Upper lobe of left lung (tissue), 6 donors: Measurements from ENCODE around the gene TSPAN17. TPM values are rescaled to one million over a fixed set of nuclear protein-coding genes. Genes with fewer than 3 reads are reported as not detected.

ENCODE experiments used
- ATAC-seq, 2 donors: fragments of 200-7000 bp; cut with Tn5 transposase; one replicate each; pipeline ENCODE4 v1.9.1; 2022; ENCODE audit warnings: mild to moderate bottlenecking in 2 of 2, moderate library complexity in 2 of 2; ENCODE audit not compliant: low FRiP score in 2 of 2
- DNase-seq, 2 donors: peaks; one replicate each; pipeline ENCODE4 v3.0.0-alpha.2; 2019 to 2020
- H3K27ac ChIP-seq, 4 donors: fragments of 200-600 bp; sonication (generic); one replicate each; pipeline ENCODE4 v1.5.1; 2016 to 2019
- H3K27me3 ChIP-seq, 4 donors: fragments of 200-600 bp; sonication (generic); one replicate each; pipeline ENCODE4 v1.5.1; 2017 to 2019
- H3K36me3 ChIP-seq, 4 donors: fragments of 200-600 bp; sonication (generic); one replicate each; pipeline ENCODE4 v1.5.1; 2016 to 2019
- H3K4me1 ChIP-seq, 4 donors: fragments of 200-600 bp; sonication (generic); one replicate each; pipeline ENCODE4 v1.5.1; 2018 to 2019
- H3K4me3 ChIP-seq, 4 donors: fragments of 200-600 bp; sonication (generic); one replicate each; pipeline ENCODE4 v1.5.1; 2017 to 2019; ENCODE audit warnings: mild to moderate bottlenecking in 2 of 4, moderate library complexity in 1 of 4
- H3K9me3 ChIP-seq, 4 donors: fragments of 200-600 bp; sonication (generic); one replicate each; pipeline ENCODE4 v1.5.1; 2018 to 2019
- EP300 ChIP-seq, 4 donors: sonication (generic); formaldehyde crosslinking; IDR thresholded peaks; one replicate each; pipeline ENCODE4 v1.5.1; 2017; ENCODE audit warnings: antibody characterized with exemption in 4 of 4, control low read depth in 2 of 4
- POLR2A ChIP-seq, 4 donors: fragments of 450-650 bp; IDR thresholded peaks; one replicate each; pipeline ENCODE4 v1.5.1; 2016 to 2017; ENCODE audit warnings: antibody characterized with exemption in 4 of 4, mild to moderate bottlenecking in 2 of 4
- POLR2AphosphoS5 ChIP-seq, 2 donors: sonication (generic); formaldehyde crosslinking; IDR thresholded peaks; one replicate each; pipeline ENCODE4 v1.5.1; 2017; ENCODE audit warnings: antibody characterized with exemption in 2 of 2
- WGBS, 2 donors: methylation state at CpG; one replicate each; pipeline ENCODE4 v1.1.5; 2017 to 2018; 5-methylcytosine and 5-hydroxymethylcytosine counted together
- total RNA-seq, 6 donors: library from RNA; depleted of rRNA in 4 of 6; stranded (reverse); fragments of >200 nt in 4 of 6; gene quantifications; one replicate each; pipeline versions ENCODE4 v1.1.0 to v1.2.1, GENCODE V29; 2016 to 2021
- TF ChIP-seq, protein P1 (sequence below), 6 experiments: fragments of 450-650 bp in 4 of 6; fragments of 200-600 bp in 2 of 6; sonication (generic) in 2 of 6; IDR thresholded peaks; one replicate each; pipeline ENCODE4 v1.5.1; 2016 to 2019; ENCODE audit warnings: antibody characterized with exemption in 6 of 6
- donor health status: DM: no; HTN: no; CAD: no; lungs with moderate emphysema.
- donor health status: DM: no; HTN: yes; CAD: no; lungs with severe emphysema.

The TSPAN17 gene
- total RNA-seq, 6 donors from 2014 or later = 20.1 to 36.8 (median 25.6) TPM

DNA sequence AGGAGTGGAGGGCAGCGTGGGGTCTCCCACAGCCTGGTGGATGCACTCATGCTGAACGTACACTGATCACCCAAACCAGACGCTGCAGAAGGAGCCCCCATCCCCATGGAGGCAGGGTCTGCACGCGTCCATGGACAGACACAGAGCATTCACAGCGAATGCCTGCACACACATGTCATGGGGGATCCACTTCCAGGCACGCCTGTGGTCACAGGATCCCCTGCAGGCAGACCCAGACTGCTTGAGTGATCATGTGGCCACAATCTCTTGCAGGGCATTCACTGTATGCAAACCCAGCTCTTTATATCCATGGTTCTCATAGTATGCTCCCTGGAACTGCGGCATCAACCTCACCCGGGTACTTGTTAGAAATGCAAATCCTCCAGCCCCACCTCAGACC is 22.3 kb upstream of the TSPAN17 start:
- ATAC-seq = no peak
- Histone ChIP-seq H3K4me3 (no peak overlapping the region), H3K36me3 (no peaks in the 10 kb centered on the region), H3K4me1 (peaks cover 9 to 16% (median 14%) of the 10 kb centered on the region in 4 donors), H3K27ac (no peak overlapping the region), H3K9me3 (no peaks in the 10 kb centered on the region), H3K27me3 (peaks cover 0 to 51% (median 28%) of the 10 kb centered on the region in 4 donors)
- TF ChIP-seq POLR2A (IDR thresholded peaks at IDR 0.05) = no peak
- TF ChIP-seq, protein P1, sequence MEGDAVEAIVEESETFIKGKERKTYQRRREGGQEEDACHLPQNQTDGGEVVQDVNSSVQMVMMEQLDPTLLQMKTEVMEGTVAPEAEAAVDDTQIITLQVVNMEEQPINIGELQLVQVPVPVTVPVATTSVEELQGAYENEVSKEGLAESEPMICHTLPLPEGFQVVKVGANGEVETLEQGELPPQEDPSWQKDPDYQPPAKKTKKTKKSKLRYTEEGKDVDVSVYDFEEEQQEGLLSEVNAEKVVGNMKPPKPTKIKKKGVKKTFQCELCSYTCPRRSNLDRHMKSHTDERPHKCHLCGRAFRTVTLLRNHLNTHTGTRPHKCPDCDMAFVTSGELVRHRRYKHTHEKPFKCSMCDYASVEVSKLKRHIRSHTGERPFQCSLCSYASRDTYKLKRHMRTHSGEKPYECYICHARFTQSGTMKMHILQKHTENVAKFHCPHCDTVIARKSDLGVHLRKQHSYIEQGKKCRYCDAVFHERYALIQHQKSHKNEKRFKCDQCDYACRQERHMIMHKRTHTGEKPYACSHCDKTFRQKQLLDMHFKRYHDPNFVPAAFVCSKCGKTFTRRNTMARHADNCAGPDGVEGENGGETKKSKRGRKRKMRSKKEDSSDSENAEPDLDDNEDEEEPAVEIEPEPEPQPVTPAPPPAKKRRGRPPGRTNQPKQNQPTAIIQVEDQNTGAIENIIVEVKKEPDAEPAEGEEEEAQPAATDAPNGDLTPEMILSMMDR (IDR thresholded peaks at IDR 0.05) = no peak
- TF ChIP-seq EP300 (IDR thresholded peaks at IDR 0.05) = no peak
- TF ChIP-seq POLR2AphosphoS5 (IDR thresholded peaks at IDR 0.05) = no peak
- DNase-seq = no peak
- 70 to 72% methylated on average over 9 of the region's 9 CpGs for WGBS, 2 donors

DNA sequence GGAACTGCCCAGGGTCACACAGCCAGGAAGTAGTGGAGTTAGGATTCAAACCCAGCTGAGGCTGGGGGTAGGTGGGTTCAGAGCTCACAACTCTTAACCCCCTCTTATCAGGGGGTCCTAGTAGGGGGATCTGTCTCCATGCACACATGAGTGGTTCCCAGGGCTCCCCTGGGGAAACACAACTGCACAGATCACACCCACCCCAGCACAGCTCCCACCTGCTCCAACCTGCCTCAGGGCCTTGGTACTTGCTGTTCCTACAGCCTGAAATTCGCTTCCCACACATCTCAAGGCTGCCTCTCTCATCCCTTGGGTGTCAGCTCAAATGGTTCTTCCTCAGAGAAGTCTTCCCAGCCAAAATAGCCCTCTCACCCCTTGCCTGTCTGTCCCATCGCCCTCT is 21.8 kb upstream of the TSPAN17 start:
- H3K9me3 ChIP-seq = no peaks in the 10 kb centered on the region
- DNase-seq (no peak), ATAC-seq (no peak)
- H3K4me3 ChIP-seq = no peak overlapping the region
- no peak for TF ChIP-seq EP300 (IDR thresholded peaks at IDR 0.05)
- TF ChIP-seq, protein P1 (IDR thresholded peaks at IDR 0.05) = no peak
- TF ChIP-seq POLR2A (IDR thresholded peaks at IDR 0.05) = no peak
- no peak for TF ChIP-seq POLR2AphosphoS5 (IDR thresholded peaks at IDR 0.05)
- WGBS, 2 donors = 76 to 81% methylated on average over 2 of the region's 2 CpGs
- H3K27ac ChIP-seq = no peak overlapping the region
- H3K36me3 ChIP-seq = no peaks in the 10 kb centered on the region
- peaks cover 9 to 16% (median 14%) of the 10 kb centered on the region in 4 donors for H3K4me1 ChIP-seq
- H3K27me3 ChIP-seq = peaks cover 0 to 51% (median 26%) of the 10 kb centered on the region in 4 donors

DNA sequence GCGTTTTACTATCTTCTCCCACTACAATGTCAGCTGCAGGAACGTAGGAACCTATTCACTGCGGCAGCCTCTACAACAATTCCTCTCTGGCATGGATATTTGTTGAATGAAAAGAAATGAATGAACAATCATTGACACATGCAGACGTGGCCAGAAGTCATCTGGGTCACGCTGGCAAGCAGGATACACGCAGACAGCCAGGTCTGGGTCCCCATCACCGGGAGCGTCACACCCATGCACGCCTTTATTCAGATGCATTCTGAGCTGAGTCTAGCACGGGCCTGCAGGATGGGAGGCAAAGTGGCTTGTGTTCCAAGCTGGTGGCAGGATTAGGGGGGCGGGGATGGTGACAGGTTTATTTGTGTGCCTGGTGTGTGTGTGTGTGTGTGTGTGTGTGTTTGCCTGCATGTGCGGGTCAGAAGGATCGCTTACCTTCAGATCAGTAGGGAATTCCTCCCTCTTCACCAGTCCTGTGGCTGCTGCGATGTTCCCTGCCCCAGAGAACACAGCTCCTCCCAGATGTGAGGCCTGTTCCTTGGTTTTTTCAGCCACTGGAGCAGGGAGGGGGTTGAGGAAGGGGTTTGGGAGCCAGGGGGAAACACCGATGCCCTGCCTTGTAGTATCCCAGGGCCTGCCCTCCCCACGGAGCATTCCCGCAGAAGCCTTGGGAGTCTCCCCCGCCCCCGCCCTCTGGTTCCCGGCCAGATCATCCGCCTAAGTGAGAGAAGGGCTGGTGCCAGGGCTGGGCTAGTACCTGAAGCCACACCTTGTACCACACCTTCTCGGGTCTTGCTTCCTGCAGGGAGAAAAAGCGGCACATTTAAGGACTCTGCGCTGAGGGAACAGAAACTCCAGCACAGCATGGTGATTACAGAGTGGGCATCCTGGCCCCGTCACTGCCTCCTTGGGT is 21.1 kb upstream of the TSPAN17 start:
- peaks cover 0 to 47% (median 25%) of the 10 kb centered on the region in 4 donors for H3K27me3 ChIP-seq
- no peak overlapping the region for H3K4me3 ChIP-seq
- H3K36me3 ChIP-seq = no peaks in the 10 kb centered on the region
- no peaks in the 10 kb centered on the region for H3K9me3 ChIP-seq
- WGBS, 2 donors = 50 to 52% methylated on average over 20 to 25 of the region's 25 CpGs
- no peak for TF ChIP-seq POLR2AphosphoS5 (IDR thresholded peaks at IDR 0.05)
- no peak for TF ChIP-seq EP300 (IDR thresholded peaks at IDR 0.05)
- TF ChIP-seq, protein P1 (IDR thresholded peaks at IDR 0.05) = no peak
- no peak for TF ChIP-seq POLR2A (IDR thresholded peaks at IDR 0.05)
- no peak for ATAC-seq
- H3K27ac ChIP-seq = no peak overlapping the region
- H3K4me1 ChIP-seq = peaks cover 12 to 18% (median 13%) of the 10 kb centered on the region in 4 donors
- no peak for DNase-seq

DNA sequence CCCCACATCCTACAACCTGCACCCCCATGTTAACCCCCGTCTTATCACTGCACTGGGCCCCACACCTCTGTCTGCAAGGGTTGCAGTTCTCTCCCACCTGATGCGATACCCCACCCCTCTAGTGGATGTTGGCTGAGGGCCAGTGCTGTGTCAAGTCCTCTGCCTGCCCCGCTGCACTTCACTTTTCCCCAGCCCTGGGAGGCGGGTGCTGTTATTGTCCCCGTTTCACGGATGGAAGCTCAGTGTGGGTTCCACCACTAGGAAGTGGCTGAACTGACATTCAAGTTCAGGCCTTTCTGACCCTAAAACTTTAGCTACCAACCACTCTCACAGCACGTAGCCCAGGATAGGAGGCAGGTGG is 20.4 kb upstream of the TSPAN17 start:
- TF ChIP-seq POLR2A (IDR thresholded peaks at IDR 0.05) = no peak
- no peak for TF ChIP-seq EP300 (IDR thresholded peaks at IDR 0.05)
- no peak for TF ChIP-seq POLR2AphosphoS5 (IDR thresholded peaks at IDR 0.05)
- TF ChIP-seq, protein P1 (IDR thresholded peaks at IDR 0.05) = no peak
- Histone ChIP-seq H3K36me3 (no peaks in the 10 kb centered on the region), H3K27me3 (peaks cover 0 to 41% (median 24%) of the 10 kb centered on the region in 4 donors), H3K4me3 (no peak overlapping the region), H3K4me1 (peaks cover 12 to 18% (median 13%) of the 10 kb centered on the region in 4 donors), H3K9me3 (no peaks in the 10 kb centered on the region), H3K27ac (no peak overlapping the region)
- 37 to 52% methylated on average over 7 of the region's 7 CpGs for WGBS, 2 donors
- ATAC-seq (no peak), DNase-seq (no peak)
